Prostate gland (tissue), 2 donors: ENCODE measurements around the gene CD1B. TPM values are rescaled to one million over a fixed set of nuclear protein-coding genes. Genes with fewer than 3 reads are reported as not detected.

Experiments used
- DNase-seq: peaks from one replicate; pipeline ENCODE4 v3.0.0-alpha.2; 2019; ENCODE audit warnings: low spot score
- H3K27ac ChIP-seq, 2 donors: fragments of 200-600 bp; sonication (generic); 2 replicates each; pipeline ENCODE4 v1.5.1; 2017 to 2019
- H3K27me3 ChIP-seq: fragments of 200-600 bp; sonication (generic); replicated peaks from 2 replicates; pipeline ENCODE4 v1.5.1; 2019; ENCODE audit not compliant: insufficient read depth
- H3K36me3 ChIP-seq, 2 donors: fragments of 200-600 bp; sonication (generic); 1 replicate in 1 of 2; 2 replicates in 1 of 2; pipeline versions ENCODE4 v1.5.1 to v1.8.1; 2017 to 2019
- H3K4me1 ChIP-seq: fragments of 200-600 bp; sonication (generic); replicated peaks from 2 replicates; pipeline ENCODE4 v1.5.1; 2019
- H3K4me3 ChIP-seq, 2 donors: fragments of 200-600 bp; sonication (generic); 2 replicates each; pipeline ENCODE4 v1.5.1; 2017 to 2019
- H3K9me3 ChIP-seq: fragments of 200-600 bp; sonication (generic); 2 replicates; pipeline ENCODE4 v1.5.1; 2017
- CTCF ChIP-seq, 4 experiments: fragments of 200-600 bp in 2 of 4; fragments of 450-650 bp in 2 of 4; sonication (generic) in 2 of 4; IDR thresholded peaks; 1 replicate in 3 of 4; 2 replicates in 1 of 4; pipeline ENCODE4 v1.5.1; 2016 to 2019; ENCODE audit warnings: antibody characterized with exemption in 4 of 4, mild to moderate bottlenecking in 2 of 4, moderate library complexity in 2 of 4
- POLR2A ChIP-seq: fragments of 450-650 bp; IDR thresholded peaks from one replicate; pipeline ENCODE4 v1.6.1; 2016; ENCODE audit warnings: antibody characterized with exemption, mild to moderate bottlenecking
- POLR2AphosphoS5 ChIP-seq: sonication (generic); formaldehyde crosslinking; IDR thresholded peaks from one replicate; pipeline ENCODE4 v1.6.1; 2017; ENCODE audit warnings: antibody characterized with exemption
- WGBS: methylation state at CpG from one replicate; pipeline ENCODE4 v1.1.5; 2018; 5-methylcytosine and 5-hydroxymethylcytosine counted together
- intact Hi-C: fragments of 100-400 bp; cut with DNase I; formaldehyde crosslinking; loops from one replicate; pipeline ENCODE4 v1.14.2; 2022
- total RNA-seq, 2 donors: library from RNA; depleted of rRNA; stranded (reverse); fragments of >200 nt; gene quantifications; one replicate each; pipeline ENCODE4 v1.1.0, GENCODE V29; 2016

The CD1B gene
- total RNA-seq, 2 donors from 2014 or later = not detected

GRCh38 chr1:158310623-158311022 is 20.7 kb downstream of the CD1B start:
- intact Hi-C loops = no loop called here
- TF ChIP-seq POLR2A = no peak
- Histone ChIP-seq H3K4me3 (no peak overlapping the region), H3K27ac (no peak overlapping the region), H3K9me3 (no peaks in the 10 kb centered on the region), H3K36me3 (no peaks in the 10 kb centered on the region), H3K4me1 (no peaks in the 10 kb centered on the region), H3K27me3 (no peaks in the 10 kb centered on the region)
- WGBS = 70% methylated on average over 1 of the region's 1 CpG
- DNase-seq = no peak

DNA sequence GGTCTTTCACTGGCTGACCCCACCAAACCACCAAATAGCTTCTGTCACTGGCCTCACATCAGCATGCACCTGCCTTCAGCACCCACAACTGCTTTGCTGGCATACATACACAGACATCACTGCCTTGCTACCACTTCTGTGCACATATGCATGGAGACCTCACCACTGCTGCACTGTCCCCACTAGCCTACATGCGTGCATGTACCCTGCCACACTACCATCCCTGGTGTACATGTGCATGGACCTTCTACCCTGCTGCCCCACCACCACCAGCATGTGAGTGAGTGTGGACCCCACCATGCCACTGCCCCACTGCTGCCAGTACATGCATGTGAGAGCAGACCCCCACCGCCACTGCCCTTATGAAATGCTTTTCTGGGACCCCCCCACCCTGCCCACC is 35.5 kb downstream of the CD1B start:
- no peak overlapping the region for H3K27ac ChIP-seq
- no peaks in the 10 kb centered on the region for H3K36me3 ChIP-seq
- H3K4me1 ChIP-seq = no peaks in the 10 kb centered on the region
- TF ChIP-seq POLR2AphosphoS5 = no peak
- no peak for TF ChIP-seq CTCF (IDR thresholded peaks at IDR 0.05)
- no peak for TF ChIP-seq POLR2A
- WGBS = 100% methylated on average over 2 of the region's 2 CpGs
- no peaks in the 10 kb centered on the region for H3K27me3 ChIP-seq
- H3K4me3 ChIP-seq = no peak overlapping the region
- no peak for DNase-seq
- H3K9me3 ChIP-seq = no peaks in the 10 kb centered on the region
- intact Hi-C loops = no loop called here

DNA sequence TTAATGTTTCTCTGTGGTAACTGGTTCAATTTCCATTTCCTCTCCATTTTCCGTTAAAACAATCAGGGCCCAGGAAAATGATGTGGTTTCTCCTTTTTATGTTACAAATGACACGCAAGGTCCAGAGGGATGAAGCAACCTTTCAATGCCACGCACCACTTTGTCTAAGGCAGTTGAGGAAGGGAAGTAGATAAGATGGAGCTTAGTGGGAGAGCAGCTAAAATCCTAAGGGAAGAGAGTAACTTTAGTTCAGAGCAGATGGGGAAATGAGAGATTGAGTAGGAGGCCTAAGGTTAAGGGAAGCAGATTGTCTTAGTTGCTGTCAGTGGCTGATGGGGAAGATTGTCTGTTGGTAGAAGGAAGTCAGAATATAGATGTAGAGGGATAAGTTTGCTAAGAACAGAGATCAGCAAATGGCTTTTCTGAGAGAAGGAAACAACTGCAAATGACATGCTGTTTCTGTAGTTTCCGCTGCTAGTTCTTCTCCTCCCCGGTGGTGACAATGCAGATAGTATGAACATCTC is 40.9 kb downstream of the CD1B start:
- 84% methylated on average over 5 of the region's 5 CpGs for WGBS
- H3K4me1 ChIP-seq = no peaks in the 10 kb centered on the region
- no peak for DNase-seq
- H3K27ac ChIP-seq = no peak overlapping the region
- TF ChIP-seq POLR2AphosphoS5 (no peak), POLR2A (no peak), CTCF (IDR thresholded peaks at IDR 0.05) (no peak)
- intact Hi-C loops = no loop called here
- no peak overlapping the region for H3K4me3 ChIP-seq
- H3K36me3 ChIP-seq = no peaks in the 10 kb centered on the region
- no peaks in the 10 kb centered on the region for H3K9me3 ChIP-seq
- no peaks in the 10 kb centered on the region for H3K27me3 ChIP-seq

- Histone ChIP-seq H3K9me3 (no peaks in the 10 kb centered on the region), H3K27ac (no peak within 1 kb of the TSS), H3K4me3 (no peak within 1 kb of the TSS), H3K36me3 (no peaks in the 10 kb centered on the region), H3K4me1 (no peaks in the 10 kb centered on the region), H3K27me3 (no peaks in the 10 kb centered on the region)
- TF ChIP-seq POLR2A = no peak
- no peak for TF ChIP-seq CTCF (IDR thresholded peaks at IDR 0.05)
- TF ChIP-seq POLR2AphosphoS5 = no peak
- no peak for DNase-seq
- intact Hi-C loops = no loop called here
- WGBS = 82% methylated on average over 4 of the region's 4 CpGs
Measured at GRCh38 chr1:158289811-158290210, 41.5 kb downstream of the CD1B start, which contains the start of gene CD1C. Gene CD1C (plus strand): TSS chr1:158289923. CDS start chr1:158290065, 142 bp downstream.

DNA sequence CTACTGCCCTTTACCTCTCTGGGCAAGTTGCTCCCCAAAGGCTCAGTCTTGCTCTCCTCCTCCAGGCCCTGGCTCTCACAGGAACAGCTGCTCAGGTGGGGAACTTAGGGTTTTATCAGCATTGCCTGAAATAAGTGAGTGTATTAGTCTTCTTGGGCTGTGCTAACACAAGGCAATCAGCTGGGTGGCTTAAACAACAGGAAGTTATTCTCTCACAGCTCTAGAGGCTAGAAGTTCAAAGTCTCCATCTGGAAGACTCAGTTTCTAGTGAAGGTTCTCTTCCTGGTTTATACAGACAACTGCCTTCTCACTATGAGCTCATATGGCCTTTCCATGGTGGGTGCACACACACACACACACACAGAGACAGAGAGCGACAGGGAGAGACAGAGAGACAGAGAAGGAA is 44.4 kb downstream of the CD1B start:
- no peak overlapping the region for H3K27ac ChIP-seq
- H3K36me3 ChIP-seq = no peaks in the 10 kb centered on the region
- DNase-seq = no peak
- no peaks in the 10 kb centered on the region for H3K27me3 ChIP-seq
- H3K9me3 ChIP-seq = no peaks in the 10 kb centered on the region
- WGBS = 83% methylated on average over 1 of the region's 1 CpG
- intact Hi-C loops = no loop called here
- H3K4me3 ChIP-seq = no peak overlapping the region
- H3K4me1 ChIP-seq = no peaks in the 10 kb centered on the region
- no peak for TF ChIP-seq POLR2AphosphoS5
- TF ChIP-seq CTCF (IDR thresholded peaks at IDR 0.05) = no peak
- no peak for TF ChIP-seq POLR2A
